Cardiac muscle cell (in vitro differentiated cells and primary cell): ENCODE results near the gene GRK5. TPM values are rescaled to one million over a fixed set of nuclear protein-coding genes. Genes with fewer than 3 reads are reported as not detected.

Experiments
- DNase-seq, 2 donors: peaks; one replicate each; pipeline versions ENCODE4 v3.0.0 to v3.0.0-alpha.2; 2010 to 2017; ENCODE audit warnings: low read depth in 1 of 2, low spot score in 1 of 2
- H3K27ac ChIP-seq: fragments of 200-600 bp; sonication (generic); 2 replicates; pipeline ENCODE4 v1.5.1; 2016
- H3K27me3 ChIP-seq: fragments of 200-600 bp; sonication (generic); 2 replicates; pipeline ENCODE4 v1.6.0; 2016; ENCODE audit warnings: control low read depth
- H3K36me3 ChIP-seq: fragments of 200-600 bp; sonication (generic); 2 replicates; pipeline ENCODE4 v1.5.1; 2016; ENCODE audit warnings: control low read depth
- H3K4me1 ChIP-seq: fragments of 200-600 bp; sonication (generic); 2 replicates; pipeline ENCODE4 v1.8.1; 2017; ENCODE audit warnings: low read depth, mild to moderate bottlenecking, mixed run types
- H3K4me3 ChIP-seq: fragments of 200-600 bp; sonication (generic); 2 replicates; pipeline ENCODE4 v1.5.1; 2016; ENCODE audit warnings: mild to moderate bottlenecking
- H3K9me3 ChIP-seq: fragments of 200-600 bp; sonication (generic); 2 replicates; pipeline ENCODE4 v1.5.1; 2017; ENCODE audit warnings: low read depth, mild to moderate bottlenecking, control low read depth
- polyA plus RNA-seq: library from polyadenylated mRNA; unstranded; fragments of >200 nt; fragmentation: Nextera tagmentation; extraction: Ambion mirVana; gene quantifications from 2 replicates; pipeline ENCODE4 v1.2.1, GENCODE V29; 2016
- total RNA-seq: library from RNA; depleted of rRNA; stranded (reverse); fragments of >200 nt; gene quantifications from 2 replicates; pipeline ENCODE4 v1.2.3, GENCODE V29; 2016
- TF ChIP-seq, protein P1 (sequence below): IDR thresholded peaks from 2 replicates; pipeline ENCODE4 v1.5.1; 2012; ENCODE audit warnings: low read depth, mild to moderate bottlenecking, low read length

Gene GRK5
- total and polyA plus RNA-seq, 2 experiments from 2014 or later = 3.5 to 18.3 TPM

DNA sequence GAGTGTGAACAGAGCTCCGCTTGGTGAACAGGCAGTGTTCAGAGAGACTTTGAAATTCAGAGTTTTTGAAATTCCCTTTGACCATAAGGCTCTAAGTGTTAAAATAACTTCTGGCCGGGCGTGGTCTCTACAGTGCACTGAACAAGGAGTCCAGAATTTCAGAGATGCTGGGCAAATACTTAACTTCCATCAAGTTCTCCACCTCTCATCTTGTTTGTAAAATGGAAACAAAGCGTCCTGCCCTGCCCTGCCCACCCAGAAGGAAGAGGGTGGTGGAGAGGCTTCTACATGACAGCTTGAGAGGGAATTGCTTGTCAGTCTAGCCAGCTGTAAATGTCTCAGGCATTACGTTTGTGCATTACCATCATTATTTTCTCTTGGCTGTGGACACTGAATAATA, 232.6 kb downstream of the GRK5 start:
- Histone ChIP-seq H3K27ac (no peak overlapping the region), H3K9me3 (no peaks in the 10 kb centered on the region)

DNA sequence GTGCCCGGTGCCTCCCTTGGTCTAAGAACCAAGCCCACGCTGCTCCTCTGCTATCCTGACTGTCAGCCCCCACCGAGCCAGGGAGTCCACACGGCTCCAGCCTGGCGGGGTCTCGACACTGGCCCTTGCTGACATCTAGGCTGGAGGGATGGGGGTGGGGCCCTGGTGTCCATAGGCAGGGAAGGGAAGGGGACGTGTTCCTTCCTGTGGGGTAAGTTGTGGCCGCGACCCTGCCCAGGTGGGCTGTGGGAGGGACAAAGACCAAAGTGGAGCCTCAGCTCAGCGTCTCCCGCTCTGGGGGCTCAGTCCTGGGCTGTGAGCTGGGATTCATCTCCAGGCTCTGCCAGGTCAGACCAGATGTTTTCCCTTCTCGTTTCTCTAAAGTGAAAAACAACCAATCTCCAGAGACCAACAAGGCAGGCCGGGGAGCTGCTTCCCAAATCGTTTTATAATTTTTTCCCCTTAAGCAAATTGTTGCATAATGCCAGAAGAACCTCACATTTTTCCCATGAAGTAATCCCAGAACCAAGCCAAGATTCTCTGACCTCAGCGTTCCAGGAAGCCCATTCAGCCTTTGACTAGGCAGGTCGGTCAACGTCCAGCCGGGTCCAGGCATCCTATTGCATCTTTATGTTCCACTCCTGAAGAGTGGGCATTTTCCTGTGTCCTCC, 233.9 kb downstream of the GRK5 start:
- peak in 1 of 2 donors; percentile 95 for DNase-seq
- TF ChIP-seq, protein P1, sequence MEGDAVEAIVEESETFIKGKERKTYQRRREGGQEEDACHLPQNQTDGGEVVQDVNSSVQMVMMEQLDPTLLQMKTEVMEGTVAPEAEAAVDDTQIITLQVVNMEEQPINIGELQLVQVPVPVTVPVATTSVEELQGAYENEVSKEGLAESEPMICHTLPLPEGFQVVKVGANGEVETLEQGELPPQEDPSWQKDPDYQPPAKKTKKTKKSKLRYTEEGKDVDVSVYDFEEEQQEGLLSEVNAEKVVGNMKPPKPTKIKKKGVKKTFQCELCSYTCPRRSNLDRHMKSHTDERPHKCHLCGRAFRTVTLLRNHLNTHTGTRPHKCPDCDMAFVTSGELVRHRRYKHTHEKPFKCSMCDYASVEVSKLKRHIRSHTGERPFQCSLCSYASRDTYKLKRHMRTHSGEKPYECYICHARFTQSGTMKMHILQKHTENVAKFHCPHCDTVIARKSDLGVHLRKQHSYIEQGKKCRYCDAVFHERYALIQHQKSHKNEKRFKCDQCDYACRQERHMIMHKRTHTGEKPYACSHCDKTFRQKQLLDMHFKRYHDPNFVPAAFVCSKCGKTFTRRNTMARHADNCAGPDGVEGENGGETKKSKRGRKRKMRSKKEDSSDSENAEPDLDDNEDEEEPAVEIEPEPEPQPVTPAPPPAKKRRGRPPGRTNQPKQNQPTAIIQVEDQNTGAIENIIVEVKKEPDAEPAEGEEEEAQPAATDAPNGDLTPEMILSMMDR = no peak
- H3K27ac ChIP-seq = no peak overlapping the region
- no peaks in the 10 kb centered on the region for H3K4me1 ChIP-seq
- H3K9me3 ChIP-seq = no peaks in the 10 kb centered on the region
- no peaks in the 10 kb centered on the region for H3K36me3 ChIP-seq
- H3K27me3 ChIP-seq = no peaks in the 10 kb centered on the region
- H3K4me3 ChIP-seq = no peak overlapping the region

More for the DNA sequence above, 232.6 kb downstream of the GRK5 start:
- Histone ChIP-seq H3K36me3 (no peaks in the 10 kb centered on the region), H3K27me3 (no peaks in the 10 kb centered on the region), H3K4me1 (no peaks in the 10 kb centered on the region), H3K4me3 (no peak overlapping the region)
- DNase-seq = no peak
- TF ChIP-seq, protein P1 = no peak

DNA sequence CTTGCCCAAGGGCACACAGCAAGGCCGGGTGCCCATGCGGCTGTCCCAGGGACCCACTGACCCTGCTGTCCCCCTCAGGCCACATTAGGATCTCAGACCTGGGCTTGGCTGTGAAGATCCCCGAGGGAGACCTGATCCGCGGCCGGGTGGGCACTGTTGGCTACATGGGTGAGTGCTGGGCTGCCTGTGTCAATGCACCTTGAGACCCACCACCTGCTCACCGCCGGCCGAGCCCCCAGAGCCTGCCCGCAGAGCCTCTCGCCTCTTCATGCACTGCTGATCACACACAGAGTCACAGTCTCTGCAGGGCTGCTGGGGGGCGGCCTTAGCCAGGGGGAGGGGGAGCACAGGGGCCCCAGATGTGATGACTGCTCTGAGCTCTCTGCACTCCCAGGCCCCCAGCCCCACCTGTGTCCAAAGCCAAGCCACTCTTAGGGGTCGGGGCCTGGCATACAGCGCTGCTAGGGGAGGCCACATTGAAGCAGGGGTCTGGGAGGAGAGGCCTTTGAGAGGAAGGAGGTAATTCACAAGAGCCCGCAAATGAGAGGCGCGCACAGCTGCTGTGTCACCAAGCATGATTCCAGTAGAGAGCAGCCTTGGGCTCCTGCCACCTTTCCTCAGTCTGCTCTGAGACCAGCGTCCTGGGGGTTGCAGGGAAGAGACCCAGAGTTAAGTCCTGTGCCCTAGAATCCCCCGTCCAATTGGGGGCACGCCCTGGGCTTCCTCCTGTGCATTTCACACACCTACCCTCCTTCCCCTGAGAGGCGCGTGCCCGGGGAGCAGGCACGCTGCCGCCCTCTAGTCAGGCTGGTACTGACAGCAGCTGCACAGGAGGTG, 234.8 kb downstream of the GRK5 start:
- no peak for DNase-seq
- Histone ChIP-seq H3K4me1 (no peaks in the 10 kb centered on the region), H3K27me3 (no peaks in the 10 kb centered on the region), H3K36me3 (no peaks in the 10 kb centered on the region), H3K9me3 (no peaks in the 10 kb centered on the region), H3K4me3 (no peak overlapping the region), H3K27ac (no peak overlapping the region)
- TF ChIP-seq, protein P1 = no peak

DNA sequence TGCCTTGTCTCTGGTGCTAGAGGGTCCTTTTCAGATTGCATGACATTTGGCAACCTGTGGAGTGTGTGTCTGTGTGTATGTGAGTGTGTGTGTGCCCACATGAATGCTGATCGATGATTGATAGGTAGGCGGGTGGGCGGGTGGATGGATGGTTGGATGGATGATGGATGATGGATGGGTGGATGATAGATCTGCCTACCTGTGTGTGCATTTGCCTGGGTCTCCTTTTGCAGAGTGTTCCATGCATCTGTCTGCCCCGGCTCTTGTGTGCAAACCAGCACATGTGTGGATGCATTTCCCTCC, 235.3 kb downstream of the GRK5 start:
- H3K9me3 ChIP-seq = no peaks in the 10 kb centered on the region
- no peaks in the 10 kb centered on the region for H3K27me3 ChIP-seq
- no peak overlapping the region for H3K27ac ChIP-seq
- no peak overlapping the region for H3K4me3 ChIP-seq
- no peaks in the 10 kb centered on the region for H3K36me3 ChIP-seq
- DNase-seq = no peak
- TF ChIP-seq, protein P1 = no peak
- no peaks in the 10 kb centered on the region for H3K4me1 ChIP-seq

DNA sequence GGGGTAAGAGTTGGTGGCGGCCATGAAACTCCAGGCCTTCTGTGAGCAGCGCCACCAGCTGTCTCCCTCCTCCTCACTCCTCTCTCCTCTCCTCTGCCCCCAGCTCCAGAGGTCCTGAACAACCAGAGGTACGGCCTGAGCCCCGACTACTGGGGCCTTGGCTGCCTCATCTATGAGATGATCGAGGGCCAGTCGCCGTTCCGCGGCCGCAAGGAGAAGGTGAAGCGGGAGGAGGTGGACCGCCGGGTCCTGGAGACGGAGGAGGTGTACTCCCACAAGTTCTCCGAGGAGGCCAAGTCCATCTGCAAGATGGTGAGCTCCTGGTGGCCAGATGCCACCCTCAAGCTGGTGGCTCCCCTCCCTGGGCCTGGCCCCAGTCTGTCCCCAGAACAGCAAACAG, 236.1 kb downstream of the GRK5 start:
- Histone ChIP-seq H3K27me3 (no peaks in the 10 kb centered on the region), H3K27ac (no peak overlapping the region), H3K36me3 (no peaks in the 10 kb centered on the region), H3K4me3 (no peak overlapping the region), H3K9me3 (no peaks in the 10 kb centered on the region), H3K4me1 (no peaks in the 10 kb centered on the region)
- DNase-seq = no peak
- TF ChIP-seq, protein P1 = no peak
